Measurements from ENCODE around the gene FBXO31.
A peak's percentile ranks its signal among the peaks of the same experiment; 100 is the strongest.

FBXO31 gene

DNA sequence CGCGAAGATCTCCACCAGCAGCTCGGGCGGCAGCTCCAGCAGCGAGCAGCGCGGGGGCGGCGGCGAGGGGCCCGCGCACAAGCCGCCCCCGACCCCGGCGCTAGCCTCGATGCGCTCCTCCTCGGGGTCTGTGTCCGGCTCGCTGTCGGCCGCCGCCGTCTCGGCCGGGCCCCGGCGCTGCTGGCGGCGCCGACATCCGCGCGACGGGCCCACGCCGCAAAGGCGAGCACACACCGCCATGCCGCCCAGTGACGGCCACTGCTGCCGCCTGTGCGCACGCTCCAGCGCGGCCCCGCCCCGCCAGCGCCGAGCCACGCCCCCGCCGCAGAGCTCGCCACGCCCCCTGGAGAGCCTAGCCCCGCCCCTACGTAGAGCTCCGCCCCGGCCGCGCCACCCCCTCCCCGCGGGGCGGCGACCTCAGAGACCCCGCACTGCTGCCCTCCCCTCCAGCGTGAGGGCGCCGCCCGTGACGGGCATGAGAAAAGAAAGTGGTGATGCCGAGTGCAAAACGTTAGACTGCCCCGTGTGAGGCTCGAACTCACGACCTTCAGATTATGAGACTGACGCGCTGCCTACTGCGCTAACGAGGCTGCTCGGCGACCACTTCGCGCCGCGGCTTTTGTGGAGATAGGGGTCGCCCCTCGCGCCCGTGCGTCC lies at the start of gene FBXO31:
Gene FBXO31, minus strand, starts transcription at position 272 of the 657 bp plus-strand sequence. Its CDS starts 32 bp downstream, at position 240.
- peak; percentile 75 to 91 for DNase-seq
- no peaks in the 10 kb centered on the region for H3K27me3 ChIP-seq
- H3K9me3 ChIP-seq = no peaks in the 10 kb centered on the region
- H3K4me1 ChIP-seq = peaks cover 0 to 60% (median 48%) of the 10 kb centered on the region in 4 donors
- intact Hi-C loops (cut with DNase I; ENCODE audit: low total_unique reads) = loop anchor here (5.0 to 10.0 kb wide), 3 partner anchors 66 to 1829 kb away; partner anchors contain the start of gene C16orf95
- peak within 1 kb of the TSS; percentile 73 to 95 for H3K4me3 ChIP-seq
- H3K36me3 ChIP-seq = no peaks in the 10 kb centered on the region
- peak within 1 kb of the TSS; percentile 87 to 97 for H3K27ac ChIP-seq
- TF ChIP-seq, protein P1, sequence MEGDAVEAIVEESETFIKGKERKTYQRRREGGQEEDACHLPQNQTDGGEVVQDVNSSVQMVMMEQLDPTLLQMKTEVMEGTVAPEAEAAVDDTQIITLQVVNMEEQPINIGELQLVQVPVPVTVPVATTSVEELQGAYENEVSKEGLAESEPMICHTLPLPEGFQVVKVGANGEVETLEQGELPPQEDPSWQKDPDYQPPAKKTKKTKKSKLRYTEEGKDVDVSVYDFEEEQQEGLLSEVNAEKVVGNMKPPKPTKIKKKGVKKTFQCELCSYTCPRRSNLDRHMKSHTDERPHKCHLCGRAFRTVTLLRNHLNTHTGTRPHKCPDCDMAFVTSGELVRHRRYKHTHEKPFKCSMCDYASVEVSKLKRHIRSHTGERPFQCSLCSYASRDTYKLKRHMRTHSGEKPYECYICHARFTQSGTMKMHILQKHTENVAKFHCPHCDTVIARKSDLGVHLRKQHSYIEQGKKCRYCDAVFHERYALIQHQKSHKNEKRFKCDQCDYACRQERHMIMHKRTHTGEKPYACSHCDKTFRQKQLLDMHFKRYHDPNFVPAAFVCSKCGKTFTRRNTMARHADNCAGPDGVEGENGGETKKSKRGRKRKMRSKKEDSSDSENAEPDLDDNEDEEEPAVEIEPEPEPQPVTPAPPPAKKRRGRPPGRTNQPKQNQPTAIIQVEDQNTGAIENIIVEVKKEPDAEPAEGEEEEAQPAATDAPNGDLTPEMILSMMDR (IDR thresholded peaks at IDR 0.05) = no peak

GRCh38 chr16:87432330-87432915 lies 48.8 kb upstream of the FBXO31 start:
- Histone ChIP-seq H3K27me3 (no peaks in the 10 kb centered on the region), H3K27ac (no peak overlapping the region), H3K4me1 (peaks cover 0 to 22% (median 13%) of the 10 kb centered on the region in 4 donors), H3K9me3 (no peaks in the 10 kb centered on the region), H3K4me3 (no peak overlapping the region), H3K36me3 (peaks cover 11 to 44% (median 21%) of the 10 kb centered on the region in 3 donors)
- intact Hi-C loops (cut with DNase I; ENCODE audit: low total_unique reads) = no loop called here
- TF ChIP-seq, protein P1 (IDR thresholded peaks at IDR 0.05) = no peak
- no peak for DNase-seq

DNA sequence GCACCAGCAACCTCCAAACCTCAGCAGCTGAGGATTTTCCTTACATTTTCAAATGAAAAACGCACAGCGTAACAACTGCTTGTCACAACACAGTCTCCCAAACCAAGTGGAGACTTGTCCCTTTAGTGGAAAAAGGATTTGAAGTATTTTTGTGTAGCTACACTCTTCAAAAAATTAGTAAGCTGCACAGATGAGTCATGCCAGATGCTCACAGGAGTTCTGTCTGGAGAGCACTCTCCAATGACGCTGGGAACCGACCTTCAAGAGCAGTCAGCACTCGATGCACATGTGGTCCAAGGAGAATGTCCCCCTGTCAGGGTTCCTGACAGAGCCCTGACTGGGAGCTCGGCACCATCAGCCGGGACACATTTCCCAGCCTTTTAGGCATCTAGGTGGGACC lies 48.4 kb upstream of the FBXO31 start:
- H3K4me3 ChIP-seq = no peak overlapping the region
- H3K27me3 ChIP-seq = no peaks in the 10 kb centered on the region
- no peaks in the 10 kb centered on the region for H3K9me3 ChIP-seq
- TF ChIP-seq, protein P1 (IDR thresholded peaks at IDR 0.05) = no peak
- H3K27ac ChIP-seq = no peak overlapping the region
- peaks cover 0 to 22% (median 13%) of the 10 kb centered on the region in 4 donors for H3K4me1 ChIP-seq
- H3K36me3 ChIP-seq = peaks cover 11 to 44% (median 21%) of the 10 kb centered on the region in 3 donors
- no peak for DNase-seq
- intact Hi-C loops (cut with DNase I; ENCODE audit: low total_unique reads) = no loop called here

DNA sequence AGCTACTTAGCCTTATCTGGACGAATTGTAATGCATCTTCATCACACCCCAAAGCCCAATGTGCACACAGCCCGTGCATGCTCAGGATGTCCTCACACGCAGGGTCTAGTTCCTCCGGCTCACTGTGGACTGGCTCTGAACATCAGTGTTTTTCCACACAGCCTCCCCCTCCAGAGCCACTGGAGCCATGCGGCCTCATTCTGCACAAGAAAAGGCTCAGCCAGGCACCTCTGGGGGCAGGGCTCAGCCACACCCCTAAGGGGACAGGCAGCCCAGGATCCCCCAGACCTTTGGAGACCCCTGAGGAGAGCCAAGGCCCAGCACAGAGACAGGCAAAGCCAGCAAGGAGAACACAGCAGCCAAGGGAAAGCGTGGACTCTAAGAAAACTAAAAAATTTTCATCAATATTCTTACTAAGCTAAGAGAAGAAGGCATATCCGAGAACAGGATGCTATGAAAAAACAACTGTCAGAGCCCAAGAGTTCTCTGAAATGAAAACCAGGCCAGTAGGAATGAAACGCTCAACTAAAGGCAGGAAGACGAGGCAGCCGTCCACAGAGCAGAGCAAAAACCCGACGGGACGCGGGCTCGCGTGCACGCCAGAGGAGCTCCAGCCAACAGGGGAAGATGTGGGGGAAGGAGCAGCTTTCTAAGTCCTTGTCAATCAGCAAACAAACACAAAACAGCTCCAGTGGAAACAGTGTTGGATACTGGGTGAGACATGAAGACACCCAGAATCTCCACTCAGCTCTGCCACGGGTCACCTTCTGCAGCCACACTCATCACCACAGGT lies 43.0 kb upstream of the FBXO31 start:
- no peaks in the 10 kb centered on the region for H3K4me1 ChIP-seq
- H3K9me3 ChIP-seq = no peaks in the 10 kb centered on the region
- no peak overlapping the region for H3K4me3 ChIP-seq
- intact Hi-C loops (cut with DNase I; ENCODE audit: low total_unique reads) = no loop called here
- H3K27me3 ChIP-seq = no peaks in the 10 kb centered on the region
- H3K27ac ChIP-seq = no peak overlapping the region
- H3K36me3 ChIP-seq = peaks cover 16 to 64% (median 23%) of the 10 kb centered on the region in 3 donors
- TF ChIP-seq, protein P1 (IDR thresholded peaks at IDR 0.05) = no peak
- no peak for DNase-seq

DNA sequence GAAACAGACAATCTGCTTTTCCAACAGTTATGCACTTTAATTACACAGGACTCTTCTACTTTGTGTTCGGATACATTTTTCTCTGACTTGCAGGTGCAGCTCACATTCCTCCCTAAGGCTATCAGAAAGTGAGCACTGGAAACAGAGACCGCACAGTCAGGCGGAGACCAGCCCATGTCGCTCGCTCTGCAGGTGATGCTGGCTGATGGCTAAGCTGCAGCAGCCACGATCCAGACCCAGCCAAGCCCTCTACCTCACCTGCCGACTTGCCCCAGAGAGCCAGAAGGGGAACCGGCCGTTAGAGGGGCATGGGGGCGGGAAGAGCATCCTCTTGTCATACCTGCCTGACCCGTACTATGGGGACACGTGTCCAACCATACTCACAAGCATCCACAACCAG lies 42.4 kb upstream of the FBXO31 start:
- peaks cover 20 to 66% (median 20%) of the 10 kb centered on the region in 3 donors for H3K36me3 ChIP-seq
- intact Hi-C loops (cut with DNase I; ENCODE audit: low total_unique reads) = no loop called here
- DNase-seq = no peak

More for the DNA sequence above, 42.4 kb upstream of the FBXO31 start:
- no peaks in the 10 kb centered on the region for H3K9me3 ChIP-seq
- no peaks in the 10 kb centered on the region for H3K4me1 ChIP-seq
- no peak overlapping the region for H3K27ac ChIP-seq
- TF ChIP-seq, protein P1 (IDR thresholded peaks at IDR 0.05) = no peak
- H3K4me3 ChIP-seq = no peak overlapping the region
- no peaks in the 10 kb centered on the region for H3K27me3 ChIP-seq
